Tibial artery (tissue), 4 donors: ENCODE measurements around the gene CARS1.
A peak's percentile ranks its signal among the peaks of the same experiment; 100 is the strongest.

Source experiments
- DNase-seq, 2 donors: peaks; one replicate each; pipeline ENCODE4 v3.0.0-alpha.2; 2019
- H3K27ac ChIP-seq, 2 donors: fragments of 200-600 bp; sonication (generic) in 1 of 2; 1 replicate in 1 of 2; 2 replicates in 1 of 2; pipeline ENCODE4 v1.5.1; 2018 to 2019; ENCODE audit warnings: mild to moderate bottlenecking in 1 of 2
- H3K27me3 ChIP-seq, 2 donors: fragments of 200-600 bp; sonication (generic) in 1 of 2; one replicate each; pipeline versions ENCODE4 v1.5.1 to v1.6.0; 2016 to 2019
- H3K36me3 ChIP-seq, 3 donors: fragments of 200-600 bp; sonication (generic) in 2 of 3; one replicate each; pipeline ENCODE4 v1.5.1; 2016 to 2019; ENCODE audit warnings: mild to moderate bottlenecking in 2 of 3
- H3K4me1 ChIP-seq, 4 donors: fragments of 200-600 bp; sonication (generic) in 2 of 4; 1 replicate in 3 of 4; 2 replicates in 1 of 4; pipeline ENCODE4 v1.5.1; 2016 to 2019
- H3K4me3 ChIP-seq, 2 donors: fragments of 200-600 bp; sonication (generic) in 1 of 2; 1 replicate in 1 of 2; 2 replicates in 1 of 2; pipeline ENCODE4 v1.5.1; 2018 to 2019; ENCODE audit warnings: mild to moderate bottlenecking in 2 of 2
- H3K9me3 ChIP-seq, 3 donors: fragments of 200-600 bp; sonication (generic) in 1 of 3; one replicate each; pipeline ENCODE4 v1.5.1; 2016 to 2019
- CTCF ChIP-seq, 2 experiments: fragments of 200-600 bp in 1 of 2; fragments of 450-650 bp in 1 of 2; IDR thresholded peaks; one replicate each; pipeline ENCODE4 v1.5.1; 2017 to 2019; ENCODE audit warnings: antibody characterized with exemption in 2 of 2, mild to moderate bottlenecking in 1 of 2, moderate library complexity in 1 of 2
- intact Hi-C: fragments of 100-400 bp; cut with DNase I; formaldehyde crosslinking; loops from one replicate; pipeline ENCODE4 v1.15.0; 2023; ENCODE audit warnings: low total_unique reads

Gene CARS1

GRCh38 chr11:3002351-3002861 lies 54.8 kb downstream of the CARS1 start:
- H3K27ac ChIP-seq: peak overlapping the region in 1 of 2 donors; percentile 72
- TF ChIP-seq CTCF (IDR thresholded peaks at IDR 0.05): no peak
- peak in 1 of 2 donors; percentile 56 for DNase-seq
- intact Hi-C loops: no loop called here
- H3K36me3 ChIP-seq: peaks cover 38 to 66% (median 61%) of the 10 kb centered on the region in 3 donors
- no peak overlapping the region for H3K4me3 ChIP-seq
- H3K27me3 ChIP-seq: no peaks in the 10 kb centered on the region
- H3K4me1 ChIP-seq: peaks cover 0 to 33% (median 22%) of the 10 kb centered on the region in 4 donors
- no peaks in the 10 kb centered on the region for H3K9me3 ChIP-seq

DNA sequence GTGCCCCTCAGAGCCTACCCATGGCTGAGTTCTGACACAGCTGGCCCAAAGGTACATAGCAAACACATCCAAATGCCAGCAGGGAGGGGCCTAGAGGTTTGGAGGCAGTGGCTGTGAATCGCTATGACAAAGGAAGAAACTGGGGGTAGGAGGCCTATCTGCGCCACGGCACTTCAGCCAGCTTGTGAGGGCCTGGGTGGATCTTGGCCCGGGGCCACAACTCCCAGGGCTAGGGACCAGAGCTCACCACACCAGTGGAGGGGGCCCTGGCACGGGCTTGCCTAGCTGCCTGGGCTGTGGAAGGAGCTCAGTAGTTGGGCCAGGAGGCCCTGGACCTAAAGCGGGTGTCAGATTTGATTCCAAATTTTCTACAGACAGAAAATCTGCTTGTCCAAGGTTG lies 55.7 kb downstream of the CARS1 start:
- Histone ChIP-seq H3K27ac (peak overlapping the region; percentile 69 to 72), H3K4me1 (peaks cover 0 to 33% (median 22%) of the 10 kb centered on the region in 4 donors), H3K27me3 (no peaks in the 10 kb centered on the region), H3K9me3 (no peaks in the 10 kb centered on the region), H3K36me3 (peaks cover 29 to 57% (median 52%) of the 10 kb centered on the region in 3 donors), H3K4me3 (no peak overlapping the region)
- no peak for TF ChIP-seq CTCF (IDR thresholded peaks at IDR 0.05)
- intact Hi-C loops: no loop called here
- peak in 1 of 2 donors; percentile 82 for DNase-seq

- peak in 1 of 2 donors; percentile 88 for DNase-seq
- no peak overlapping the region for H3K4me3 ChIP-seq
- peaks cover 23 to 45% (median 40%) of the 10 kb centered on the region in 3 donors for H3K36me3 ChIP-seq
Measured at GRCh38 chr11:3000032-3000961, 56.9 kb downstream of the CARS1 start.

DNA sequence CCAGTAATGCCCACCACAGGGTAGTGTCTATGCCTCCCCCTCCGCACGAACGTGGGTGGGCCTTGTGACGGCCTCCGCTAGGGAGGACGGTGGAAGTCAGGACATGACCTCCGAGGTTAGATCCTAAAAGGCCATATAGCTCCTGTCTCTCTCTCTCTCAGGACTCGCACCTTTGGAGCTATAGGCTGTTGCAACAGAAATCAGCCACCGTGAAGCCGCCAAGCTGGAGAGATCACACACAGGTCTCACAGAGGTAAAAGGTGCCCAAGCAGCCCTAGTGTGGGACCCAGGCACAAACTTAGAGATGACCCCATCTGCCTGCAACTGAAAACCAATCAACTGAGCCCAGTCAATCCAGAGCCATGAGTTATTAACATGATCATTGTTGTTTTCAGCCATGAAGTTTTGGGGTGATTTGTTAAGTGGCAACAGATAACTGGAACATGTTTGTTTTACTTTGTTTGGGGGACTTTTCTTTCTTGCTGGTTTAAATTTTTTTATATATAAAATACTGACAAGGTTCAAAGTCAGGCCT lies 57.7 kb downstream of the CARS1 start:
- no peak overlapping the region for H3K27ac ChIP-seq
- no peak for TF ChIP-seq CTCF (IDR thresholded peaks at IDR 0.05)
- H3K36me3 ChIP-seq: peaks cover 15 to 40% (median 34%) of the 10 kb centered on the region in 3 donors
- no peaks in the 10 kb centered on the region for H3K27me3 ChIP-seq
- H3K4me1 ChIP-seq: peaks cover 0 to 33% (median 22%) of the 10 kb centered on the region in 4 donors
- DNase-seq: no peak
- no peak overlapping the region for H3K4me3 ChIP-seq
- H3K9me3 ChIP-seq: no peaks in the 10 kb centered on the region
- intact Hi-C loops: no loop called here

More at GRCh38 chr11:3000032-3000961, 56.9 kb downstream of the CARS1 start:
- no peak for TF ChIP-seq CTCF (IDR thresholded peaks at IDR 0.05)
- Histone ChIP-seq H3K4me1 (peaks cover 0 to 33% (median 22%) of the 10 kb centered on the region in 4 donors), H3K27me3 (no peaks in the 10 kb centered on the region), H3K9me3 (no peaks in the 10 kb centered on the region), H3K27ac (peak overlapping the region; percentile 69 to 72)
- intact Hi-C loops: no loop called here

GRCh38 chr11:2998073-2998850 lies 59.0 kb downstream of the CARS1 start:
- intact Hi-C loops: no loop called here
- no peak overlapping the region for H3K4me3 ChIP-seq
- no peaks in the 10 kb centered on the region for H3K9me3 ChIP-seq
- H3K4me1 ChIP-seq: peaks cover 0 to 33% (median 22%) of the 10 kb centered on the region in 4 donors
- peaks cover 6 to 28% (median 21%) of the 10 kb centered on the region in 3 donors for H3K36me3 ChIP-seq
- DNase-seq: no peak
- no peak for TF ChIP-seq CTCF (IDR thresholded peaks at IDR 0.05)
- H3K27me3 ChIP-seq: no peaks in the 10 kb centered on the region
- H3K27ac ChIP-seq: no peak overlapping the region
